HL-60/S4 (cell line): ENCODE results near the gene PRKCH.
"Not testable (repeated sequence)": the region's sequence is repeated elsewhere in the genome, so short reads cannot be mapped to it uniquely, and the experiment has no call there.

Experiments
- in situ Hi-C: fragments of 300-500 bp; cut with MboI; formaldehyde crosslinking; loops from 2 replicates; pipeline ENCODE4 v1.14.3; 2022; ENCODE audit warnings: low sequenced_read_pairs

PRKCH gene

DNA sequence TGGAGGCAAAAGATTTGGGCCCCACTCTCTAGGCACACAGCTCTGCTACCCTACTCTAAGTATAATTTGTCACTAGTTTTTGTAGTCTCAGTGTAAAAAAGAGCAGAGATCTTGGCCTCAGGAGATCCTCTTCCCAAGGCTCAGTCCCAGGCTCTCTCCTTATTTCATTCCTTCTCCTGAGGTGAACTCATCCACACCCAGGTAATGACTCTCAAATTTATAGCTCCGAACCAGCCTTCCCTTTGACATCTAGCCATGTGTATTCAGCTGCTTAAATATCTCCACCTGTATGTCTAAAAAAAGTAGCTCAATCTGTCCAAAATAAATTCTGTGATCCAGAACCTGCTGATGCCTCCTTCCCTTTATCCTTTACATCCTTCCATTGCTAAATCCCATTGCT, 200.4 kb downstream of the PRKCH start:
- in situ Hi-C loops = no loop called here

DNA sequence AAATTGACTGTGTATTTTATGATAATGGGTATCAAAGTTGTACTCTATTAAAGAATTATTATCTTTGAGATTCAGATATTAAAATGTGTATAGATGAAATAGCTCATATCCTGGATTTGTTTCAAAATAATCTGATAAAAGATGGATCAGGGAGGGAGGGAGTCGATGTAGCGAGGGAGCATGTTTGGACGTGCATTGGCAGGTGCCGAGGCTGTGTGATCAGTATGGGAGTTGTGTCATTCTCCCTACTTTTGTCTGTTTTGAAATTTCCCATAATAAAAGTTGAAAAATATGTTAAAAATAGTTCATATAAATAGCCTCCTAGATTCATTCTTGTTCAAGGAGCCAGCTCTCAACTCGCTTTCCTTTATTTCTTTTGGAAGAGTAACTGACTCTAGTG, 202.4 kb downstream of the PRKCH start:
- in situ Hi-C loops = no loop called here

GRCh38 chr14:61524211-61524806, 202.9 kb downstream of the PRKCH start:
- in situ Hi-C loops = no loop called here

- in situ Hi-C loops = no loop called here
Measured at GRCh38 chr14:61524936-61525292, 203.5 kb downstream of the PRKCH start.

DNA sequence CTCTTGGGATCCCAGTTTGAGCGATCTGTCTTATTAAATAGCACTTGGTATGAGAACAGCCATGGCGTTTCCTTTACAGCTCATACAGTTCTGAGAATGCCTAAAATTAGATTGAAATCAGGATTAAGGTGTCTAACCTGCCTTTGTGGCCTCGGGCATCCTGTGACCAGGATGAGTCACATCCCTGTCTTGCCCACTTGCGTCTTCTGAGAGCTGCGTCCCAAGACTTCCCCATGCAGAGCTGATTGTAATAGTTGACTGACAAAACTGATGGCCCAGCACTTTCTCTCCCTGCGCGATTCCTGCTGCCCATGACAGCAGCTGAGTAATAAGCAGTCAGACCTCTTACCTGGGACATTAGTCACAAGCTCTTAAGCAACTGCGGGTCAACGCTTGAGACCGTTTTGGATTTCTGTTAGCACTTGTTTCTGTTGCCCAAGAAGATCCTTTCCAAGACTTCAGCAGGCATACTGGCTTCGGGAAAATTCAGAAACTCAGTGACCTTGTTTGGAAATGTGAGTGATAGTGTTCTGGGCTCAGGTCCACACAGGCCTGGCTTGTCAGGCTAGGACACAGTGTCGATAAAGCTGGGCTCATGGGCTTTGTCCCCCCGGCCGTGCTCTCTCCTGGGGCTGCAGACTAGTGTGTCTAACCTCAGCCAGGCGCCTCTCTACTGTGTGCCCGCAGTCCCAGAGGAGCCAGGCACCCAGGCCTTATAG, 204.1 kb downstream of the PRKCH start:
- in situ Hi-C loops = no loop called here

- in situ Hi-C loops = no loop called here
Measured at GRCh38 chr14:61526405-61527312, 205.3 kb downstream of the PRKCH start.

- in situ Hi-C loops = no loop called here
Measured at GRCh38 chr14:61527325-61528100, 206.1 kb downstream of the PRKCH start.

DNA sequence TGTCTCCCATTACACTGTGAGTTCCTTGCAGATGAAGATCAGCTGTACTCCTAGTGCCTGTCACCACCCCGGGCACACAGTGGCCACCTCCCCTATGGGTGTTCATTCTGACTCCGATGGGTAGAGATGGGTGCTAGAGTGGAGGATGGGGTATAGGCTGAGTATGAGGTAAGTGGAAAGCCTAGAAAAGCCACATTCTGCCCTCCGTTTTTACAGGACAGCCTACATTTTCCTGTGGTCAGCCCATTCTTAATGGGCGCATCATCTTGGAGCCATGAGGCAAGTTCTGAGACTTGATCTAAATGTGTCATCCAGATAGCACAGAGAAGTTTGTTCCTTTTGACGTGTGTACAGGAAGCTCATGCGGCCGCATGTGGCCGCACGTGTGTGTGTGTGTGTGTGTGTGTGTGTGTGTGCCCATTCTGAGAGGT, 207.2 kb downstream of the PRKCH start:
- in situ Hi-C loops = no loop called here

DNA sequence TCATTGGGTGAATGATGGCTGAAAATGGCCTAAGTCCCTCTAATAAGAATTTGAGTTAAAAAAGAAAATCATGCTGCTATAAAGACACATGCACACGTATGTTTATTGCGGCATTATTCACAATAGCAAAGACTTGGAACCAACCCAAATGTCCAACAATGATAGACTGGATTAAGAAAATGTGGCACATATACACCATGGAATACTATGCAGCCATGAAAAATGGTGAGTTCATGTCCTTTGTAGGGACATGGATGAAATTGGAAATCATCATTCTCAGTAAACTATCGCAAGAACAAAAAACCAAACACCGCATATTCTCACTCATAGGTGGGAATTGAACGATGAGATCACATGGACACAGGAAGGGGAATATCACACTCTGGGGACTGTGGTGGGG, 208.0 kb downstream of the PRKCH start:
- in situ Hi-C loops = not testable (repeated sequence)

- in situ Hi-C loops = no loop called here
Measured at GRCh38 chr14:61530296-61530695, 208.9 kb downstream of the PRKCH start.

- in situ Hi-C loops = no loop called here
Measured at GRCh38 chr14:61530896-61531295, 209.5 kb downstream of the PRKCH start.

DNA sequence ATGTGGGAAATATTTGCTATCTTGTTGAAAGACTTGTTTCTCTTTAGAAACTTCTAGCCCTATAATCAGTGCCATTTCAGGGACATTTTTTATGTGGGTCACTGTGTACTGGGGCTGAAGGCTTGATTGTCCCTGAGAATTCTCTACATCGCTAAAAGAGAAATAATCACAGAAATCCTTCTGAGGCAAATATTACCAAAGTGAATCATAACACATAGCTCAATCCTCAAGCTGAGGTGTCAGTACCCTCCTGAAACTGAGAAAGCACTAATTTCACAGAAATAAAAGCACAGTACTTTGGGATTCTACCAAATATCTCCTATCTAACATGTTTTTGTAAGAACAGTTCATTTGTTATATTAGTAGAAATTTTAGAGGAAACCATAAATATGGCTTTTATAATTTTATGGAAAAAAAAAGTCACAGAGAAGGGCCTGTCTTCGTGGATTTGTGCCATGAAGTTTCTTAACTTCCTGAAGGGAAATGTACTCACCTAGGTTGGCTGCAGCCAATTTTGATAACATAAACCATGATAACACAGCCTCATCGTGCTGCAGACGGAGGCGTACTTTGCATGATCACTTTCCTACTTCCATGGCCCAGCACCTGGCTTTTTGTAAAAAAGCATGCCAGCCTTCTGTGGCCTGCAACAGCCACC, 210.2 kb downstream of the PRKCH start:
- in situ Hi-C loops = no loop called here

DNA sequence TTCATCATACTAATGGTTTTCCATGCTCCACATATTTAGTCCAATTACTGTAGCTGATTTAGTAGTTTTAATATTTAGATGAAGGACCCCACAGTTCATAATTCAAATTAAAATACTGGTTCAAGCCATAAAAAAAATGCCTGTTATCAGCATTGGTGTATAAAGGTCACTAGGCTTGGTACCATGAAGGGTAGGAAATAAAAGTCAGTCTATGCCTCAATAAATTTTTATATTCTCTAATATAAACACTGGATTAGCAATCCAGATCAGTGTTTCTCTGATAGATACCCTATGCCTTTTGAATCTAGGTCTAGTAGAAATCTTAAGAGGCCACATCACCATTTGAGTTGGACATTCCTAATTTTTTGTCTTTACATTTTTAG, 210.7 kb downstream of the PRKCH start:
- in situ Hi-C loops = no loop called here

DNA sequence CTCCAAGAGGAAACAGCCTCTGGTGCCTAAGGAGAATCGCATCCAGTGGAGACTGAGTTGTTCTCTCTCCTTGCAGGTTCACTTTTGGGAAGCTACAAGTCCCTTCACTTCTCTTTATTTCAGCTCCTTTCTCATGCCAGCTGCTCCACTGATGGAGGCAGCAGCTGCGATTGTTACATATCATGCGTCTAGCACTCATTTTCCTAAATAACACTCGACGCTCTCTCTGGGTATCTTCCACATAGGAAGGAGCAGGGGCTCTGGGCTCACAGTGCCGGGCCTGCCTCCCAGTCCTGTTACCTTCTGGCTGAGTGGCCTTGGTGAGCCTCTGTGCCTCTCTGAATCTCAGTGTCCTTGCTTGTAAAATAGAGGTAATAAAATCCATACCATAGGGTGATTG, 211.4 kb downstream of the PRKCH start:
- in situ Hi-C loops = no loop called here

DNA sequence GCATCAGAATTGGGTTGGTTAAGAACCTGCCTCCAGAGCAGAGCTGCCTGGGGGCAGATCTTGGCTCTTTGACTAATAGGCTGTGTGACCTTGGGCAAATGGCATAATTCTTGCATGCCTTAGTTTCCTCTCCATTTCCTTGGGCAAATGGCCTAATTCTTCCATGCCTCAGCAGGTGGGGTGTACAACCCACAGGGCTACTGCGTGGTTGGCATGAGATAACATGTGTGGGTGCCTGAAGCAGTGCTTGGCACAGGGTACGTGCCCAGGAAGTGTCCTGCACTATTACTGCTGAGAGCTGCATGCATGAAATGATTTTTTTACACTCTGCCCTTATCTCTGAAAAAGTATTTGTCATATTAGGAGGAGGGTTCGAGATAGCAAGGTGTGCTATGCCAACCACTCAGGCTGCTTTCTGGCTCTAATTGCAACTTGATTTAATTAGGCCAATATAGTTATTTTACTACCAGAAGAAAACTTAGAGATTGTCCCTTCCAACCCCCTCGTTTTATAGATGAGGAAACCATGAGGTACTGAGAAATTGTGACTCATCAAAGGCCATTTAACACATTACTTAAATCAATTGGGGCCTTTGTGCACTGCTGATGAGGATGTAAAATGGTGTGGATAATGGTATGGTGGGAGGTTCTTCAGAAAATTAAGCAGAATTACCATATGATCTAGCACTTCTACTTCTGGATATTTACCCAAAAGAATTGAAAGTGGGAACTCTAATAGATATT, 212.3 kb downstream of the PRKCH start:
- in situ Hi-C loops = no loop called here

DNA sequence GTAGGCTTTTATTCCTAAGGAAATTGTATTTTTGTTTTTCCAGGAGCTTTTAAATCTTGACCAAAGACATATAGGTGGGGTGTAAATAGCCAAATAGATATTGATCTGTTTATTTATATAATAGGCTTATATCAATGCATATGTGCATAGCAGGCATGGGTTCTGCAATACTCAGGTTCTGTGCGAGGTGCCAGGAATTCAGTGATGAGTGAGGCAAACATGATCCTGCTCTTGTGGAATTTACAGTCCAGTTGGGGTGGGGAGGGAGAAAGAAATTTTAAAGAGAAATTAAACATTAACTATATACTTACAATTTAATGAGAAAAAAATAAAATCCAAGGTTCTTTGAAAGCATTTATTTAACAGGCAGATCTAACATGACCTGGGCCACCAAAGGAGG, 213.7 kb downstream of the PRKCH start:
- in situ Hi-C loops = no loop called here

- in situ Hi-C loops = no loop called here
Measured at GRCh38 chr14:61535458-61535857, 214.1 kb downstream of the PRKCH start.

GRCh38 chr14:61536661-61537562, 215.5 kb downstream of the PRKCH start:
- in situ Hi-C loops = no loop called here
